K562 treated with DMSO at 1 percent for 12 hours (cell line): ENCODE results near the gene SEMG2. TPM values are rescaled to one million over a fixed set of nuclear protein-coding genes. Genes with fewer than 3 reads are reported as not detected.

Source experiments
- total RNA-seq: library from RNA; unstranded; fragments of 300-600 nt; gene quantifications from 2 replicates; pipeline ENCODE4 v1.2.3, GENCODE V29; 2022; ENCODE audit not compliant: insufficient read depth

SEMG2 gene, protein sequence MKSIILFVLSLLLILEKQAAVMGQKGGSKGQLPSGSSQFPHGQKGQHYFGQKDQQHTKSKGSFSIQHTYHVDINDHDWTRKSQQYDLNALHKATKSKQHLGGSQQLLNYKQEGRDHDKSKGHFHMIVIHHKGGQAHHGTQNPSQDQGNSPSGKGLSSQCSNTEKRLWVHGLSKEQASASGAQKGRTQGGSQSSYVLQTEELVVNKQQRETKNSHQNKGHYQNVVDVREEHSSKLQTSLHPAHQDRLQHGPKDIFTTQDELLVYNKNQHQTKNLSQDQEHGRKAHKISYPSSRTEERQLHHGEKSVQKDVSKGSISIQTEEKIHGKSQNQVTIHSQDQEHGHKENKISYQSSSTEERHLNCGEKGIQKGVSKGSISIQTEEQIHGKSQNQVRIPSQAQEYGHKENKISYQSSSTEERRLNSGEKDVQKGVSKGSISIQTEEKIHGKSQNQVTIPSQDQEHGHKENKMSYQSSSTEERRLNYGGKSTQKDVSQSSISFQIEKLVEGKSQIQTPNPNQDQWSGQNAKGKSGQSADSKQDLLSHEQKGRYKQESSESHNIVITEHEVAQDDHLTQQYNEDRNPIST
- total RNA-seq: not detected in 2 replicates

DNA sequence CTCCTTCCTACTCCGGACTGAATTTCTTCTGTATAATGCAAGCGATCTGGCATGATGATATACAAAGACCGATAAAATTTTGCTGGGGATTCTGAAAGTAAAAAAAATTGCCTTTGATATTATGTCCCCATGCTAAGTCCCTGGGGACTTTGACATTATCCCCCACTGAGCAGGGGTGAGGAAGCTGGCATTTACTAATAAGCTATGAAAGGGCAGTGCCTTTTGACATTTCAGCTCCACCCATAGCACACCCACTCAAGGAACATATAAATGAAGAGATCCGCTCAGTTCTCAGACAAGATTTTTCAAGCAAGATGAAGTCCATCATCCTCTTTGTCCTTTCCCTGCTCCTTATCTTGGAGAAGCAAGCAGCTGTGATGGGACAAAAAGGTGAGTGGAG, at the start of gene SEMG2:
TSS of gene SEMG2 (plus strand) at position 298 of the 400 bp plus-strand sequence. CDS start at position 315, 17 bp downstream.

DNA sequence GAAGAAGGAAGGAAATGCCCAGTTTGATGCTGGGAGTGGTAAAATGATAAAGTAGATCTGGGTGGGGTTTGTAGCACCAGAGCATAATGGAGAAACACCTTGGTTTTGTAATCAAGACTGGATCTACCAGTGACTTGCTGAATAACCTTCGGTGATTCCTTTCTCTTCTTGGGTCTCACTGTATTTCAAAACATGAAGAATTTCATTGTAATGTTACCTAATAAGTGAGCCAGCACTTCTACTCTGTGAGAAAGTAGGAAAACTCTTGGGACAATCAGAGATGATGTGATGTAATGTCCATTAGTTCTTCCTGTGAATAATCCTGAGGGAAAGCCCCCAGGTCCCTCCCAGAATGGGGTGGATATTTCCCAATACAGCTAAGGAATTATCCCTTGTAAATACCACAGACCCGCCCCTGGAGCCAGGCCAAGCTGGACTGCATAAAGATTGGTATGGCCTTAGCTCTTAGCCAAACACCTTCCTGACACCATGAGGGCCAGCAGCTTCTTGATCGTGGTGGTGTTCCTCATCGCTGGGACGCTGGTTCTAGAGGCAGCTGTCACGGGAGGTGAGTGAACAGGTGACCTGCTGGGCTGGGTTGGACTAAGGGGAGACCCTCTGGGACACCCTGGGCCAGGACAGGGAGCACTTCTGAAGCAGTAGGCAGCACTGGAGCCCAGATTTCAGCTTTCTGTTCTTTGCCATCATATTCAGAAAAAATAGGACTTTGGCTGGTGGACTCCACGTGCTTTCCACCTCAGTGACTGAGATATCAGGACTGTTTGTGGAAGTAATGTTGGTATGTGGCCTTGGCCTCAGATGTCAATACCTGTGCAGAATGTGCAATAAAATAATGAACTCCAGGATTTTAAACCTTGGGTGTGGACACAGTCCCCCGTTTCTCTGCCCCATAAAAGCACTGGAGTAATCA, 46.5 kb upstream of the SEMG2 start, which contains the start of gene PI3:
TSS of gene PI3 (plus strand) at position 469 of the 931 bp plus-strand sequence. CDS start at position 490, 21 bp downstream.

DNA sequence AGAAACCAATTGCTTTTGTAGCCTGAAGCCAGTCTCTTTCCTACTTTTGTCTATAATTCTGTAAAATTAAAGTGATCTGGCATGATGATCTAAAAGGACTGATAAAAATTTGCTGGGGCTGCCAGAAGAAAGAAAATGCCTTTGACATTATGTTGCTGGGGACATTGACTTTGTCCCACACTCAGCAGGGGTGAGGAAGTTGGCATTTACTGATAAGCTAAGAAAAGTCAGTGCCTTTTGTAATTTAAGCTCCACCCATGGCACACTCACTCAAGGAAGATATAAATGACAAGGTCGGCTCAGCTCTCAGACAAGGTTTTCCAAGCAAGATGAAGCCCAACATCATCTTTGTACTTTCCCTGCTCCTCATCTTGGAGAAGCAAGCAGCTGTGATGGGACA, 14.4 kb upstream of the SEMG2 start, which contains the start of gene SEMG1:
TSS of gene SEMG1 (plus strand) at position 309 of the 400 bp plus-strand sequence. CDS start at position 330, 21 bp downstream.

DNA sequence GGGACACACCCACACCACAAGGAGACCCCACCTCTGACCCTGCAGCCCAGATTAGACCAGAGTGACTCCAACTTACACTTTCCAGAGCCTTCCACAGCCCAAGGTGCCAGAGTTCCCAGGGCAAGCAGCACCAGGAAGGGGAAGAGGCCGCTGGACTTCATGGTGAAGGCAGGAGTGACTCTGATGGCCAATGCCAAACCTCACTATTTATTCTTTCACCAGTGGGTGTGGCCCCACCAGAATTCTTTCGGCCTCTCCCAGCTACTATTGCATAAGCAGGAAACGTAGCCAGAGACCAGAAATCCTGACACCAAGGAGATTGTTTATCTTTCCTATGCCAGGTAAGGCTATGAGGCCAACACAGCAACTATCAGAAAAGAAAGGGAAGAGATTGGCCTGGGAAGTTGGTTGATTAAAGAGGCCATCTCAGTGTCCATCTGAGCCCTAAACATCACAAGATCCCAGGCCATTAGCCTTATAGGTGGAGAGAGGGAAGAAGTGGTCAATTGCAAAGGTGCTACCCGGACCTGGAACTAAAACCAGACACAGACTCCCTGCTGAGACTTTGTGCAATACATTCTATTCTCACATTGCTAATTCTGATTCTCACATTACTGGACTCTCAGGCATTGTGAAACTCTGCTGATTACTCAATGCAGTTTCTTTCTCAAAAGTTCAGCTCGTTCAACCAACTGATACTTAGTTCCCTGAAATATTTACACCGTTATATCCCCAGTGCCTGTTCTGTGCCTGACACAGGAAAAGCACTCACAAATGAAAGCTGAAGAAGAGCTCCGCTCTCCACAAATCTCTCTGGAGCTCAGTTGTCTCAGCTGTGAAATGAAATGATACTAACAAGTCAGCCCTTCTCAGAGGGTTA, 33.5 kb downstream of the SEMG2 start, which contains the start of gene SLPI:
TSS of gene SLPI (minus strand) at position 182 of the 880 bp plus-strand sequence. CDS start at position 161, 21 bp downstream.

Other genes starting within 250 kb of the SEMG2 start
- gene KCNS1, start 120.2 kb upstream of the SEMG2 start, total RNA-seq: not detected in 2 replicates
- gene WFDC5, start 106.2 kb upstream of the SEMG2 start, total RNA-seq: not detected in 2 replicates
- not detected in 2 replicates for gene WFDC12, start 96.9 kb upstream of the SEMG2 start, total RNA-seq
- not detected in 2 replicates for gene PI3, start 46.5 kb upstream of the SEMG2 start, total RNA-seq
- gene SEMG1, start 14.3 kb upstream of the SEMG2 start, total RNA-seq: not detected in 2 replicates
- not detected in 2 replicates for gene SLPI, start 33.2 kb downstream of the SEMG2 start, total RNA-seq
- not detected in 2 replicates for gene RBPJL, start 85.5 kb downstream of the SEMG2 start, total RNA-seq
- gene MATN4, start 86.9 kb downstream of the SEMG2 start, total RNA-seq: not detected in 2 replicates
- 10.0 and 15.6 TPM in 2 replicates for gene SDC4, start 127.1 kb downstream of the SEMG2 start, total RNA-seq
- gene SYS1, start 141.8 kb downstream of the SEMG2 start, total RNA-seq: 11.9 and 19.6 TPM in 2 replicates
- gene TP53TG5, start 157.0 kb downstream of the SEMG2 start, total RNA-seq: not detected in 2 replicates
- 59.6 and 63.6 TPM in 2 replicates for gene DBNDD2, start 186.9 kb downstream of the SEMG2 start, total RNA-seq
- gene PIGT, start 194.8 kb downstream of the SEMG2 start, total RNA-seq: 89.3 and 114 TPM in 2 replicates
- not detected in 2 replicates for gene WFDC2, start 248.4 kb downstream of the SEMG2 start, total RNA-seq